Measurements from ENCODE around the gene ATP1A2.

GRCh38 chr1:160171980-160172379 lies 56.4 kb downstream of the ATP1A2 start:
- TF ChIP-seq CTCF (IDR thresholded peaks at IDR 0.05; ENCODE audit: low read depth, low read length) = no peak
- TF ChIP-seq EZH2phosphoT487 (IDR thresholded peaks at IDR 0.05; ENCODE audit: low read depth) = no peak

All from OCI-LY3 (cell line).